HepG2 (cell line): Measurements from ENCODE around the gene ZNF846. TPM values are rescaled to one million over a fixed set of nuclear protein-coding genes. Genes with fewer than 3 reads are reported as not detected.

ENCODE experiments used
- ATAC-seq: fragments of 200-7000 bp; cut with Tn5 transposase; 3 replicates; pipeline ENCODE4 v1.9.1; 2020; ENCODE audit warnings: mild to moderate bottlenecking, moderate library complexity
- BruUV-seq: library from RNA; stranded (reverse); fragments of 400-500 nt; replicated peaks from 2 replicates; lab custom pipeline; 2021; lab: Mats Ljungman, UMichigan
- CTCF ChIA-PET: fragments of 300-600 bp; formaldehyde crosslinking; extraction: SDS; loops from one replicate; lab custom pipeline; 2021; ENCODE audit warnings: low total read pairs, inconsistent platforms, low intra/inter-chr PET ratio; lab: Yijun Ruan, JAX
- POLR2A ChIA-PET: fragments of 350-600 bp; sonication (Branson Sonifier 250); formaldehyde crosslinking; loops from one replicate; lab custom pipeline; 2020; ENCODE audit warnings: antibody characterized with exemption, inconsistent platforms; lab: Yijun Ruan, JAX
- DNase-seq: peaks from one replicate; pipeline ENCODE4 v3.0.0-alpha.2; 2015; ENCODE audit warnings: low spot score
- FAIRE-seq: peaks from 3 replicates; lab custom pipeline; 2011; peaks lifted over from hg19 to GRCh38; lab: Jason Lieb, UNC
- H2AFZ ChIP-seq: one replicate; pipeline ENCODE4 v1.6.1; 2011; ENCODE audit warnings: low read length, inconsistent platforms
- H3K27ac ChIP-seq: fragments of 300-600 bp; 3 replicates; pipeline ENCODE4 v1.8.0; 2011; ENCODE audit warnings: mixed run types, mild to moderate bottlenecking, mixed read lengths, low read length, inconsistent platforms; ENCODE audit not compliant: insufficient read depth; ENCODE audit errors: extremely low read length
- H3K27me3 ChIP-seq, 2 experiments: fragments of 200-600 bp in 1 of 2; 2 replicates in 1 of 2; 3 replicates in 1 of 2; pipeline versions ENCODE4 v1.6.0 to v1.8.0; 2011; ENCODE audit warnings: low read length in 2 of 2, mild to moderate bottlenecking in 2 of 2, moderate library complexity in 2 of 2, inconsistent platforms in 1 of 2; ENCODE audit not compliant: insufficient read depth in 2 of 2, control insufficient read depth in 1 of 2
- H3K36me3 ChIP-seq, 2 experiments: fragments of 200-600 bp in 1 of 2; replicated peaks in 1 of 2; 2 replicates in 1 of 2; 3 replicates in 1 of 2; pipeline versions ENCODE4 v1.5.1 to v1.8.0; 2011; ENCODE audit warnings: low read length in 2 of 2, inconsistent platforms in 1 of 2; ENCODE audit not compliant: insufficient read depth in 2 of 2, control insufficient read depth in 1 of 2
- H3K4me1 ChIP-seq: 2 replicates; pipeline ENCODE4 v1.5.1; 2012; ENCODE audit warnings: low read length, inconsistent platforms; ENCODE audit not compliant: insufficient read depth
- H3K4me2 ChIP-seq: 2 replicates; pipeline ENCODE4 v1.6.0; 2011; ENCODE audit warnings: low read depth, low read length, inconsistent platforms
- H3K4me3 ChIP-seq, 3 experiments: fragments of 200-600 bp in 1 of 3; sonication (generic), shearing (Covaris generic) in 1 of 3; replicated peaks in 1 of 3; 2 replicates each; pipeline ENCODE4 v1.5.1; 2011 to 2016; ENCODE audit warnings: low read length in 3 of 3, inconsistent platforms in 2 of 3, low read depth in 2 of 3, mild to moderate bottlenecking in 2 of 3, control low read depth in 1 of 3, mixed read lengths in 1 of 3; ENCODE audit not compliant: insufficient read depth in 1 of 3
- H3K79me2 ChIP-seq: one replicate; pipeline ENCODE4 v1.6.1; 2011; ENCODE audit warnings: low read length, inconsistent platforms; ENCODE audit not compliant: insufficient read depth
- H3K9ac ChIP-seq: 2 replicates; pipeline ENCODE4 v1.6.0; 2011; ENCODE audit warnings: mild to moderate bottlenecking, low read depth, low read length, inconsistent platforms; ENCODE audit not compliant: insufficient read depth
- H3K9me3 ChIP-seq: 2 replicates; pipeline ENCODE4 v1.5.1; 2012; ENCODE audit warnings: mild to moderate bottlenecking, low read length
- H4K20me1 ChIP-seq: 2 replicates; pipeline ENCODE4 v1.6.0; 2011; ENCODE audit warnings: inconsistent platforms, mild to moderate bottlenecking, low read length, moderate library complexity; ENCODE audit not compliant: insufficient read depth
- ARID3A ChIP-seq: IDR thresholded peaks from 2 replicates; pipeline ENCODE4 v1.6.1; 2012; ENCODE audit warnings: low read depth, low read length, improper control_type of control experiment
- BCL3 ChIP-seq: sonication (generic); formaldehyde crosslinking; IDR thresholded peaks from 2 replicates; pipeline ENCODE4 v1.5.1; 2020; ENCODE audit warnings: mild to moderate bottlenecking, missing genetic modification reagents, moderate library complexity
- FOXO4 ChIP-seq: sonication (generic); formaldehyde crosslinking; conservative IDR thresholded peaks from 2 replicates; pipeline ENCODE4 v1.8.1; 2023; ENCODE audit warnings: missing genetic modification reagents
- HES4 ChIP-seq: sonication (generic); formaldehyde crosslinking; IDR thresholded peaks from 2 replicates; pipeline ENCODE4 v1.9.0; 2021; ENCODE audit warnings: mild to moderate bottlenecking, missing genetic modification reagents, borderline replicate concordance
- KLF6 ChIP-seq: IDR thresholded peaks from 2 replicates; pipeline ENCODE4 v1.8.0; 2016; ENCODE audit warnings: missing biosample characterization, missing genetic modification reagents
- MZF1 ChIP-seq: sonication (generic); formaldehyde crosslinking; IDR thresholded peaks from 2 replicates; pipeline ENCODE4 v1.8.1; 2023; ENCODE audit warnings: mild to moderate bottlenecking, missing genetic modification reagents, borderline replicate concordance
- PATZ1 ChIP-seq: sonication (generic); formaldehyde crosslinking; IDR thresholded peaks from 2 replicates; pipeline ENCODE4 v1.4.0; 2020; ENCODE audit warnings: missing genetic modification reagents
- SNAI1 ChIP-seq: sonication (generic); formaldehyde crosslinking; IDR thresholded peaks from 2 replicates; pipeline ENCODE4 v1.5.0; 2020; ENCODE audit warnings: mild to moderate bottlenecking, missing genetic modification reagents, borderline replicate concordance
- ZFP62 ChIP-seq: sonication (generic); formaldehyde crosslinking; IDR thresholded peaks from 2 replicates; pipeline ENCODE4 v1.4.0; 2020; ENCODE audit warnings: missing genetic modification reagents
- ZMYM2 ChIP-seq: sonication (generic); formaldehyde crosslinking; IDR thresholded peaks from 2 replicates; pipeline ENCODE4 v1.8.0; 2022; ENCODE audit warnings: mild to moderate bottlenecking, missing genetic modification reagents
- ZNF138 ChIP-seq: sonication (generic); formaldehyde crosslinking; IDR thresholded peaks from 2 replicates; pipeline ENCODE4 v1.5.0; 2020; ENCODE audit warnings: mild to moderate bottlenecking, low read depth, missing genetic modification reagents
- ZNF17 ChIP-seq: sonication (generic); formaldehyde crosslinking; IDR thresholded peaks from 2 replicates; pipeline ENCODE4 v1.5.0; 2020; ENCODE audit warnings: mild to moderate bottlenecking, missing genetic modification reagents
- ZNF260 ChIP-seq: sonication (generic); formaldehyde crosslinking; IDR thresholded peaks from 2 replicates; pipeline ENCODE4 v1.4.0; 2020; ENCODE audit warnings: missing genetic modification reagents, low read depth, mild to moderate bottlenecking, borderline replicate concordance
- ZNF337 ChIP-seq: sonication (generic); formaldehyde crosslinking; IDR thresholded peaks from 2 replicates; pipeline ENCODE4 v1.5.1; 2020; ENCODE audit warnings: missing genetic modification reagents, low read depth, mild to moderate bottlenecking, borderline replicate concordance
- ZNF547 ChIP-seq: sonication (generic); formaldehyde crosslinking; IDR thresholded peaks from 2 replicates; pipeline ENCODE4 v1.5.1; 2020; ENCODE audit warnings: mild to moderate bottlenecking, missing genetic modification reagents
- ZNF746 ChIP-seq: sonication (generic); formaldehyde crosslinking; IDR thresholded peaks from 2 replicates; pipeline ENCODE4 v1.8.0; 2022; ENCODE audit warnings: mild to moderate bottlenecking, missing genetic modification reagents
- ZNF781 ChIP-seq: sonication (generic); formaldehyde crosslinking; IDR thresholded peaks from 2 replicates; pipeline ENCODE4 v1.5.1; 2020; ENCODE audit warnings: borderline replicate concordance, mild to moderate bottlenecking, missing genetic modification reagents; ENCODE audit errors: not compliant biosample characterization
- ZNF850 ChIP-seq: sonication (generic); formaldehyde crosslinking; conservative IDR thresholded peaks from 2 replicates; pipeline ENCODE4 v1.9.0; 2021; ENCODE audit warnings: mild to moderate bottlenecking, missing genetic modification reagents
- WGBS: methylation state at CpG from one replicate; pipeline ENCODE4 v1.1.6; 2017; ENCODE audit warnings: low lambda C conversion rate; 5-methylcytosine and 5-hydroxymethylcytosine counted together
- in situ Hi-C: cut with HindIII; loops from 2 replicates; pipeline ENCODE4 v1.10.0; 2017; ENCODE audit warnings: low pct_unique_long_range_greater_than_20kb; ENCODE audit not compliant: extremely low pct_ligation_motif_present
- intact Hi-C: fragments of 100-400 bp; cut with micrococcal nuclease; formaldehyde crosslinking; loops from one replicate; pipeline ENCODE4 v1.10.0; 2022; ENCODE audit not compliant: unreplicated experiment
- polyA plus RNA-seq, 8 experiments: library from polyadenylated mRNA; depleted of rRNA in 3 of 8; stranded (reverse) in 7 of 8; unstranded in 1 of 8; fragments of >200 nt; fragmentation: Illumina TruSeq in 4 of 8; extraction: Trizol in 4 of 8; gene quantifications; 2 replicates each; pipeline versions ENCODE4 v1.2.1 to v1.2.3, GENCODE V29; 2011 to 2016; ENCODE audit warnings: low read depth in 4 of 8, missing spikeins in 1 of 8, mixed read lengths in 1 of 8; ENCODE audit not compliant: insufficient read depth in 1 of 8
- total RNA-seq, 5 experiments: library from RNA; depleted of rRNA; stranded (reverse); fragments of >200 nt; fragmentation: Illumina TruSeq; extraction: Trizol; gene quantifications; 2 replicates each; pipeline ENCODE4 v1.2.3, GENCODE V29; 2016; ENCODE audit warnings: low read depth in 1 of 5

The ZNF846 gene
- total and polyA plus RNA-seq, 2 of the 13 experiments (the other 11 are each of a cell fraction or from before 2014, with no cell fraction given), result 4.8 to 5.4 TPM

GRCh38 chr19:9721861-9722260 is 46.7 kb downstream of the ZNF846 start:
- H3K4me1 ChIP-seq, result no peaks in the 10 kb centered on the region
- in situ Hi-C loops (no loop called here), intact Hi-C loops (no loop called here)
- H4K20me1 ChIP-seq, result no peaks in the 10 kb centered on the region
- BruUV-seq, result no TSS peak
- H3K4me2 ChIP-seq, result no peak overlapping the region
- 17% methylated on average over 6 of the region's 6 CpGs for WGBS
- ChIA-PET CTCF (no interaction called here), POLR2A (no interaction called here)
- H3K9ac ChIP-seq, result no peak overlapping the region
- no peaks in the 10 kb centered on the region for H3K36me3 ChIP-seq
- ATAC-seq, result no peak
- peaks cover 2 to 20% of the 10 kb centered on the region in 2 experiments; a peak in 4 of 5 replicates for H3K27me3 ChIP-seq
- H3K9me3 ChIP-seq, result no peaks in the 10 kb centered on the region
- DNase-seq, result no peak
- H3K27ac ChIP-seq, result no peak overlapping the region
- no peaks in the 10 kb centered on the region for H3K79me2 ChIP-seq
- no peak overlapping the region for H3K4me3 ChIP-seq
- FAIRE-seq, result no peak
- H2AFZ ChIP-seq, result no peak overlapping the region
- TF ChIP-seq ZNF260 (CRISPR knock-in tag), result no peak
- TF ChIP-seq ZNF850 (CRISPR knock-in tag), result no peak
- TF ChIP-seq ZNF138 (CRISPR knock-in tag), result no peak
- no peak for TF ChIP-seq PATZ1
- no peak for TF ChIP-seq KLF6 (CRISPR knock-in tag)
- no peak for TF ChIP-seq ZNF337
- no peak for TF ChIP-seq SNAI1 (CRISPR knock-in tag)
- TF ChIP-seq ARID3A, result no peak
- TF ChIP-seq HES4 (CRISPR knock-in tag), result no peak
- TF ChIP-seq ZNF17 (CRISPR knock-in tag), result no peak
- no peak for TF ChIP-seq ZNF547 (CRISPR knock-in tag)
- no peak for TF ChIP-seq BCL3 (CRISPR knock-in tag)
- TF ChIP-seq FOXO4, result no peak
- no peak for TF ChIP-seq ZFP62
- TF ChIP-seq ZNF781, result no peak
- TF ChIP-seq ZMYM2 (CRISPR knock-in tag), result no peak
- TF ChIP-seq ZNF746, result no peak
- TF ChIP-seq MZF1 (CRISPR knock-in tag), result no peak
